Astrocyte (in vitro differentiated cells and primary cell): Measurements from ENCODE around the gene VPS39. TPM values are rescaled to one million over a fixed set of nuclear protein-coding genes. Genes with fewer than 3 reads are reported as not detected.

Source experiments
- DNase-seq: peaks from one replicate; pipeline ENCODE4 v3.0.0-alpha.2; 2010; ENCODE audit warnings: low read depth
- FAIRE-seq: peaks from 2 replicates; lab custom pipeline; 2011; peaks lifted over from hg19 to GRCh38; lab: Jason Lieb, UNC
- H2AFZ ChIP-seq: 2 replicates; pipeline ENCODE4 v1.6.0; 2012; ENCODE audit warnings: low read depth, low read length, inconsistent platforms
- H3K27ac ChIP-seq: 2 replicates; pipeline ENCODE4 v1.5.1; 2011; ENCODE audit warnings: low read depth, low read length, inconsistent platforms
- H3K27me3 ChIP-seq: 2 replicates; pipeline ENCODE4 v1.6.0; 2011; ENCODE audit warnings: low read length, inconsistent platforms; ENCODE audit not compliant: insufficient read depth
- H3K36me3 ChIP-seq: 2 replicates; pipeline ENCODE4 v1.5.1; 2011; ENCODE audit warnings: low read length, inconsistent platforms; ENCODE audit not compliant: insufficient read depth
- H3K4me1 ChIP-seq: 2 replicates; pipeline ENCODE4 v1.5.1; 2011; ENCODE audit warnings: low read length, inconsistent platforms; ENCODE audit not compliant: insufficient read depth
- H3K4me2 ChIP-seq: 2 replicates; pipeline ENCODE4 v1.6.0; 2012; ENCODE audit warnings: low read length, inconsistent platforms
- H3K4me3 ChIP-seq: 2 replicates; pipeline ENCODE4 v1.5.1; 2011; ENCODE audit warnings: low read depth, mild to moderate bottlenecking, low read length, inconsistent platforms; ENCODE audit not compliant: insufficient read depth
- H3K79me2 ChIP-seq: 2 replicates; pipeline ENCODE4 v1.6.0; 2012; ENCODE audit warnings: mild to moderate bottlenecking, low read length, inconsistent platforms; ENCODE audit not compliant: insufficient read depth
- H3K9ac ChIP-seq: 2 replicates; pipeline ENCODE4 v1.6.0; 2012; ENCODE audit warnings: mild to moderate bottlenecking, low read length, inconsistent platforms
- H3K9me3 ChIP-seq: 2 replicates; pipeline ENCODE4 v1.5.1; 2012; ENCODE audit warnings: low read depth, mild to moderate bottlenecking, low read length, inconsistent platforms; ENCODE audit not compliant: insufficient read depth
- H4K20me1 ChIP-seq: 2 replicates; pipeline ENCODE4 v1.6.0; 2012; ENCODE audit warnings: low read length, inconsistent platforms; ENCODE audit not compliant: insufficient read depth
- H3K27ac Mint-ChIP-seq: one replicate; pipeline ENCODE4 v1.8.0; 2021; ENCODE audit warnings: mild to moderate bottlenecking, mixed read lengths; ENCODE audit not compliant: unreplicated experiment
- H3K27me3 Mint-ChIP-seq: one replicate; pipeline ENCODE4 v1.8.0; 2021; ENCODE audit warnings: low read depth, mixed read lengths; ENCODE audit not compliant: unreplicated experiment
- H3K36me3 Mint-ChIP-seq: one replicate; pipeline ENCODE4 v1.8.0; 2021; ENCODE audit warnings: low read depth, mixed read lengths; ENCODE audit not compliant: unreplicated experiment
- H3K4me1 Mint-ChIP-seq: one replicate; pipeline ENCODE4 v1.8.0; 2021; ENCODE audit warnings: low read depth, mixed read lengths; ENCODE audit not compliant: unreplicated experiment
- H3K4me3 Mint-ChIP-seq: one replicate; pipeline ENCODE4 v1.8.0; 2021; ENCODE audit warnings: mild to moderate bottlenecking, moderate library complexity, mixed read lengths; ENCODE audit not compliant: unreplicated experiment
- H3K9me3 Mint-ChIP-seq: one replicate; pipeline ENCODE4 v1.8.0; 2021; ENCODE audit warnings: mild to moderate bottlenecking, mixed read lengths; ENCODE audit not compliant: unreplicated experiment
- EZH2 ChIP-seq: IDR thresholded peaks from 2 replicates; pipeline ENCODE4 v1.6.1; 2012; ENCODE audit warnings: mild to moderate bottlenecking, low read length, inconsistent platforms; ENCODE audit not compliant: insufficient read depth
- total RNA-seq: library from RNA; stranded (reverse); gene quantifications from 2 replicates; pipeline ENCODE4 v1.2.1, GENCODE V29; 2021
- TF ChIP-seq, protein P1 (sequence below): IDR thresholded peaks from 2 replicates; pipeline ENCODE4 v1.5.1; 2011; ENCODE audit warnings: low read depth, mild to moderate bottlenecking, inconsistent platforms, low read length, moderate library complexity; ENCODE audit not compliant: insufficient read depth

VPS39 gene
- total RNA-seq, 1 donor from 2014 or later: 60.6 TPM

DNA sequence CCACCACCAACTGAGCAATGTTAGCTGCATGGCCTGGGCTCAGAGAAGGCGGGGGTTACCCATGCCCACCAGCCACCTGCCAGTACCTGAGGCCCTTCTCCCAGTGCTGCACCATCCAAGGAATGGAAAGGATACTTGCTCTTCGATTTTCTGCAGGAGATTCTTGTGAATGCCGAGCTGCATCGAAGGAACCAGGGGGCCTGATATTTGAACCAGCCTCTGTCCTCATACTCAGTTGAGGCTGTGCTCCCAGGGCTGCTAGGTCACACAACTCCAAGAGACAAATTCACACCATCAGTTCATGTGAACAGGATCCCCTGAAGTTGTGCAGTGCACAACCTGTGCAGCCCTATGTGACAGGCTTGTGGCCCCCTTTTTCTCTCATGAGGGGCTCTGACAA is 69.7 kb downstream of the VPS39 start:
- Histone ChIP-seq H3K4me2 (no peak overlapping the region), H3K36me3 (no peaks in the 10 kb centered on the region), H4K20me1 (no peaks in the 10 kb centered on the region), H3K79me2 (no peaks in the 10 kb centered on the region), H3K4me1 (no peaks in the 10 kb centered on the region), H3K27me3 (peaks cover 21% of the 10 kb centered on the region), H2AFZ (no peak overlapping the region), H3K27ac (no peak overlapping the region), H3K9me3 (peaks cover 4% of the 10 kb centered on the region), H3K9ac (no peak overlapping the region), H3K4me3 (no peak overlapping the region)
- H3K9me3 Mint-ChIP-seq: peaks cover 11% of the 10 kb centered on the region
- TF ChIP-seq EZH2: no peak
- TF ChIP-seq, protein P1, sequence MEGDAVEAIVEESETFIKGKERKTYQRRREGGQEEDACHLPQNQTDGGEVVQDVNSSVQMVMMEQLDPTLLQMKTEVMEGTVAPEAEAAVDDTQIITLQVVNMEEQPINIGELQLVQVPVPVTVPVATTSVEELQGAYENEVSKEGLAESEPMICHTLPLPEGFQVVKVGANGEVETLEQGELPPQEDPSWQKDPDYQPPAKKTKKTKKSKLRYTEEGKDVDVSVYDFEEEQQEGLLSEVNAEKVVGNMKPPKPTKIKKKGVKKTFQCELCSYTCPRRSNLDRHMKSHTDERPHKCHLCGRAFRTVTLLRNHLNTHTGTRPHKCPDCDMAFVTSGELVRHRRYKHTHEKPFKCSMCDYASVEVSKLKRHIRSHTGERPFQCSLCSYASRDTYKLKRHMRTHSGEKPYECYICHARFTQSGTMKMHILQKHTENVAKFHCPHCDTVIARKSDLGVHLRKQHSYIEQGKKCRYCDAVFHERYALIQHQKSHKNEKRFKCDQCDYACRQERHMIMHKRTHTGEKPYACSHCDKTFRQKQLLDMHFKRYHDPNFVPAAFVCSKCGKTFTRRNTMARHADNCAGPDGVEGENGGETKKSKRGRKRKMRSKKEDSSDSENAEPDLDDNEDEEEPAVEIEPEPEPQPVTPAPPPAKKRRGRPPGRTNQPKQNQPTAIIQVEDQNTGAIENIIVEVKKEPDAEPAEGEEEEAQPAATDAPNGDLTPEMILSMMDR: no peak
- H3K4me1 Mint-ChIP-seq: no peaks in the 10 kb centered on the region
- no peaks in the 10 kb centered on the region for H3K36me3 Mint-ChIP-seq
- DNase-seq: no peak
- no peak for FAIRE-seq
- H3K4me3 Mint-ChIP-seq: no peak overlapping the region
- peaks cover 32% of the 10 kb centered on the region for H3K27me3 Mint-ChIP-seq
- H3K27ac Mint-ChIP-seq: no peak overlapping the region

DNA sequence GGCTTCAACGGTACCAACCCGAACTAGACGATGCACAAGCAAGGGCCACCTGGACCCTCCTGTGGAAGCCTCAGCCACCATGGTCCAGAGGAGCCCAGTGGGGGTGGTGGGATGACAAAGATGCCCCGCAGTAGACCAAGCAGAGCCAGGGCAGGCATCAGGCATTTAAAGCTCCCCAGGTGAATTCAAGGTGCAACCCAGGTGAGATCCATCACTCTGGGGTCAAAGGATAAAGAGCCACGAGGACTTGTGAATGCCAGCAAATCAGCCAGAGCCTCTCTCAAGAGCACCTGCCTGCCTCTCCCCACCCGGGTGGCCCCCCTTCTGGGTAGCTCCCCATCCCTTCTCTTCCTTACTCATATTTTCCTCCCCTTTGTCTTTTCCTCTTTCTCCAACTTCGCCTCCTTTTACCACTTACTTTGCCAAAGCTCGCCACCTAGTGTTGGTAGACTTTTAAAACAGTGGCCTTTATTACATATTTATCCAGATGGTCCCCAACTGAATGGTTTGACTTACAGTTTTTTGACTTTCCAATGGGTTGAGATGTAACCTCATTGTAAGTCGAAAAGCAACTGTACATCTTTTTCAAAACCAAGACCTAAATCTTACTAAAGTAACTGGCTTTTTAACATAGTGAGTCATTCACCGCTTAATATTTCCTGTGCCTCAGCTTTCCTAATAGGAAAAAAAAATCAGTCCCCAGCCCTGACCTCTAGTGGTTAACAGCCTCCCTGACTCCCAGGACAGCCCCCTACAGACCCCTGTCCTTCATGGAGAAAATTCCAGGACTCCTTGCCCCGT is 70.4 kb downstream of the VPS39 start:
- no peak overlapping the region for H3K27ac Mint-ChIP-seq
- Histone ChIP-seq H3K4me2 (no peak overlapping the region), H2AFZ (no peak overlapping the region), H3K27me3 (peaks cover 25% of the 10 kb centered on the region), H3K4me3 (no peak overlapping the region), H3K9me3 (peaks cover 4% of the 10 kb centered on the region), H3K27ac (no peak overlapping the region), H3K36me3 (no peaks in the 10 kb centered on the region), H4K20me1 (no peaks in the 10 kb centered on the region), H3K79me2 (no peaks in the 10 kb centered on the region), H3K9ac (no peak overlapping the region), H3K4me1 (no peaks in the 10 kb centered on the region)
- no peak overlapping the region for H3K4me3 Mint-ChIP-seq
- no peaks in the 10 kb centered on the region for H3K4me1 Mint-ChIP-seq
- H3K27me3 Mint-ChIP-seq: peaks cover 30% of the 10 kb centered on the region
- DNase-seq (peak; percentile 35), FAIRE-seq (no peak)
- H3K9me3 Mint-ChIP-seq: peaks cover 11% of the 10 kb centered on the region
- no peaks in the 10 kb centered on the region for H3K36me3 Mint-ChIP-seq
- TF ChIP-seq, protein P1: peak; percentile 71
- no peak for TF ChIP-seq EZH2

DNA sequence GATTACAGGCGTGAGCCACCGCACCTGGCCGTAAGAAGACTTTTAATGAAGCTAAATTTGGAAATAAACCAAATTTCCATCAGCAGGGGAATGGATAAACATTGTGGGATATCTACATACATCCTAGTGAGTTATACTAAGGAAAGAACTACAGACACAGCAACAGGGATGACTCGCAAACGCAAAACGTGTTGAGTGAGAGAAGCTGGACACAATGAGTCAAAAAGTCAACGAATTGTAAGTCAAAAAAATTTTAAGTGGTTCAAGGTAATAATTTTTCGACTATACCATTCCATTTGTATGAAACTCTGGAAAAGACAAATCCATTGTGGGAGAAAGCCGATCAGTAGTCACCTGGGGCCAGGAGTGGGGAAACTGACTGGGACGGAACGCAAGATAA is 71.6 kb downstream of the VPS39 start:
- Histone ChIP-seq H4K20me1 (no peaks in the 10 kb centered on the region), H3K4me1 (no peaks in the 10 kb centered on the region), H3K79me2 (no peaks in the 10 kb centered on the region), H3K4me2 (no peak overlapping the region), H3K9me3 (peaks cover 4% of the 10 kb centered on the region), H3K9ac (no peak overlapping the region), H2AFZ (no peak overlapping the region), H3K36me3 (no peaks in the 10 kb centered on the region), H3K4me3 (no peak overlapping the region), H3K27ac (no peak overlapping the region), H3K27me3 (peaks cover 27% of the 10 kb centered on the region)
- no peak for TF ChIP-seq EZH2
- TF ChIP-seq, protein P1: no peak
- Mint-ChIP-seq H3K27ac (no peak overlapping the region), H3K27me3 (peaks cover 26% of the 10 kb centered on the region), H3K4me1 (no peaks in the 10 kb centered on the region), H3K4me3 (no peak overlapping the region), H3K36me3 (no peaks in the 10 kb centered on the region), H3K9me3 (peaks cover 11% of the 10 kb centered on the region)
- FAIRE-seq (no peak), DNase-seq (no peak)
